ENCODE results near the gene CA9. TPM values are rescaled to one million over a fixed set of nuclear protein-coding genes. Genes with fewer than 3 reads are reported as not detected.
A peak's percentile ranks its signal among the peaks of the same experiment; 100 is the strongest.

The CA9 gene
- total and polyA plus RNA-seq, 9 of the 15 experiments (the other 6 are each of a cell fraction or from before 2014, with no cell fraction given) = 0.15 to 10.6 (median 0.60) TPM; not detected in 4

GRCh38 chr9:35702696-35703095 is 29.0 kb downstream of the CA9 start:
- WGBS (ENCODE audit: insufficient coverage, low coverage, missing lambda C conversion rate) = 93% methylated on average over 2 of the region's 7 CpGs
- no TSS peak for BruUV-seq (replicated peaks)
- POLR2A ChIA-PET = interaction anchor here (0.9 to 1.0 kb wide), 2 partner anchors 10 to 11 kb away, joined by 4 read pairs; no protein-coding TSS in a partner anchor

GRCh38 chr9:35703906-35704672 is 30.4 kb downstream of the CA9 start:
- TF ChIP-seq E2F4 (CRISPR knock-in tag; IDR thresholded peaks at IDR 0.05; ENCODE audit: low read depth) (no peak), TSC22D4 (tag; IDR thresholded peaks at IDR 0.05) (no peak), ZNF589 (CRISPR knock-in tag; IDR thresholded peaks at IDR 0.05; ENCODE audit: low read depth) (no peak), RBFOX2 (IDR thresholded peaks at IDR 0.05; ENCODE audit: low read depth, low read length) (0 out of 2 replicates have a peak, but pooled peaks have one; percentile 27), PYGO2 (tag; IDR thresholded peaks at IDR 0.05) (no peak), NCOA4 (IDR thresholded peaks at IDR 0.05; ENCODE audit: partially characterized antibody) (no peak), SIN3B (IDR thresholded peaks at IDR 0.05; ENCODE audit: low read depth) (no peak), SOX6 (IDR thresholded peaks at IDR 0.05) (no peak), PTTG1 (tag; IDR thresholded peaks at IDR 0.05; ENCODE audit: low read depth) (no peak), POLR2G (IDR thresholded peaks at IDR 0.05; ENCODE audit: low read depth, low read length) (0 out of 2 replicates have a peak, but pooled peaks have one; percentile 43)
- TF ChIP-seq, protein P1, sequence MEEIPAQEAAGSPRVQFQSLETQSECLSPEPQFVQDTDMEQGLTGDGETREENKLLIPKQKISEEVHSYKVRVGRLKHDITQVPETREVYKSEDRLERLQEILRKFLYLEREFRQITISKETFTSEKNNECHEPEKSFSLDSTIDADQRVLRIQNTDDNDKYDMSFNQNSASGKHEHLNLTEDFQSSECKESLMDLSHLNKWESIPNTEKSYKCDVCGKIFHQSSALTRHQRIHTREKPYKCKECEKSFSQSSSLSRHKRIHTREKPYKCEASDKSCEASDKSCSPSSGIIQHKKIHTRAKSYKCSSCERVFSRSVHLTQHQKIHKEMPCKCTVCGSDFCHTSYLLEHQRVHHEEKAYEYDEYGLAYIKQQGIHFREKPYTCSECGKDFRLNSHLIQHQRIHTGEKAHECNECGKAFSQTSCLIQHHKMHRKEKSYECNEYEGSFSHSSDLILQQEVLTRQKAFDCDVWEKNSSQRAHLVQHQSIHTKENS (CRISPR knock-in tag; IDR thresholded peaks at IDR 0.05) = no peak
- Histone ChIP-seq H3K9me3 (replicated peaks; ENCODE audit: control insufficient read depth, insufficient read depth, low read depth, low read length) (no peaks in the 10 kb centered on the region), H3K27ac (ENCODE audit: extremely low read depth, low read depth, low read length) (no peak overlapping the region), H3K4me2 (ENCODE audit: insufficient read depth, low read length) (no peak overlapping the region), H3K79me2 (ENCODE audit: control insufficient read depth, insufficient read depth, low read length) (no peaks in the 10 kb centered on the region), H2AFZ (ENCODE audit: low read depth, low read length) (no peak overlapping the region), H3K9me1 (ENCODE audit: control insufficient read depth, insufficient read depth, low read length) (peaks cover 3% of the 10 kb centered on the region), H3K4me1 (replicated peaks in 1 of 2; ENCODE audit: control insufficient read depth in 2 of 2, insufficient read depth in 2 of 2, low read length in 2 of 2) (no peaks in the 10 kb centered on the region), H4K20me1 (replicated peaks; ENCODE audit: control insufficient read depth, insufficient read depth, low read length) (no peaks in the 10 kb centered on the region), H3K4me3 (no peak overlapping the region), H3K9ac (ENCODE audit: insufficient read depth in 1 of 2, low read depth in 2 of 2, low read length in 2 of 2) (no peak overlapping the region; a peak in 1 of 4 replicates), H3K27me3 (ENCODE audit: control insufficient read depth in 2 of 2, insufficient read depth in 2 of 2, low read length in 2 of 2) (no peaks in the 10 kb centered on the region), H3K36me3 (ENCODE audit: control insufficient read depth, insufficient read depth, low read length) (peaks cover 98% of the 10 kb centered on the region)
- WGBS (ENCODE audit: insufficient coverage, low coverage, missing lambda C conversion rate) = 98% methylated on average over 21 of the region's 26 CpGs
- intact Hi-C loops (cut with micrococcal nuclease) (no loop called here), in situ Hi-C loops (cut with MboI) (no loop called here)
- DNase-seq (ENCODE audit: extremely low read depth in 1 of 4, low spot score in 3 of 4) (no peak), ATAC-seq (no peak), FAIRE-seq (no peak)
- ChIA-PET POLR2A (interaction anchor here (0.9 to 1.0 kb wide), 2 partner anchors 11 to 12 kb away, joined by 4 read pairs; no protein-coding TSS in a partner anchor), CTCF (ENCODE audit: low intra/inter-chr PET ratio) (no interaction called here)
- TSS peak; percentile 31 for BruUV-seq (replicated peaks)

More at GRCh38 chr9:35702696-35703095, 29.0 kb downstream of the CA9 start:
- DNase-seq (ENCODE audit: extremely low read depth in 1 of 4, low spot score in 3 of 4) = no peak
- FAIRE-seq = no peak
- intact Hi-C loops (cut with micrococcal nuclease) = no loop called here
- Histone ChIP-seq H3K4me1 (replicated peaks in 1 of 2; ENCODE audit: control insufficient read depth in 2 of 2, insufficient read depth in 2 of 2, low read length in 2 of 2) (no peaks in the 10 kb centered on the region; a peak in 1 of 5 replicates), H3K27ac (ENCODE audit: extremely low read depth, low read depth, low read length) (no peak overlapping the region), H3K36me3 (ENCODE audit: control insufficient read depth, insufficient read depth, low read length) (peaks cover 98% of the 10 kb centered on the region), H3K9me1 (ENCODE audit: control insufficient read depth, insufficient read depth, low read length) (peaks cover 3% of the 10 kb centered on the region), H4K20me1 (replicated peaks; ENCODE audit: control insufficient read depth, insufficient read depth, low read length) (no peaks in the 10 kb centered on the region), H3K27me3 (ENCODE audit: control insufficient read depth in 2 of 2, insufficient read depth in 2 of 2, low read length in 2 of 2) (no peaks in the 10 kb centered on the region), H2AFZ (ENCODE audit: low read depth, low read length) (no peak overlapping the region), H3K9me3 (replicated peaks; ENCODE audit: control insufficient read depth, insufficient read depth, low read depth, low read length) (no peaks in the 10 kb centered on the region), H3K79me2 (ENCODE audit: control insufficient read depth, insufficient read depth, low read length) (no peaks in the 10 kb centered on the region), H3K9ac (ENCODE audit: insufficient read depth in 1 of 2, low read depth in 2 of 2, low read length in 2 of 2) (no peak overlapping the region), H3K4me3 (no peak overlapping the region), H3K4me2 (ENCODE audit: insufficient read depth, low read length) (no peak overlapping the region)
- CTCF ChIA-PET (ENCODE audit: low intra/inter-chr PET ratio) = no interaction called here
- in situ Hi-C loops (cut with MboI) = no loop called here
- ATAC-seq = no peak
- TF ChIP-seq MCM3 (IDR thresholded peaks at IDR 0.05) = no peak
- TF ChIP-seq ZSCAN29 (IDR thresholded peaks at IDR 0.05) = no peak
- no peak for TF ChIP-seq HNRNPUL1 (IDR thresholded peaks at IDR 0.05; ENCODE audit: low read length)
- TF ChIP-seq RBM14 (IDR thresholded peaks at IDR 0.05; ENCODE audit: borderline replicate concordance, insufficient read depth, low read depth, low read length) = no peak
- TF ChIP-seq SRSF1 (IDR thresholded peaks at IDR 0.05; ENCODE audit: low read depth, low read length) = no peak
- no peak for TF ChIP-seq TBL1XR1 (IDR thresholded peaks at IDR 0.05; ENCODE audit: low read length in 2 of 2)

Measured in K562 (cell line).